MM.1S (cell line): ENCODE data around the gene NBPF9.
"Not testable (repeated sequence)": the region's sequence is repeated elsewhere in the genome, so short reads cannot be mapped to it uniquely, and the experiment has no call there.

Experiments used
- EZH2 ChIP-seq: fragments of 300-600 bp; sonication (generic); optimal IDR thresholded peaks from 2 replicates; pipeline ENCODE3; 2017; ENCODE audit warnings: low read depth, mild to moderate bottlenecking, antibody characterized with exemption, low read length, mixed read lengths
- TF ChIP-seq, protein P1 (sequence below): fragments of 300-600 bp; sonication (generic); IDR thresholded peaks from 2 replicates; pipeline ENCODE4 v1.5.1; 2016; ENCODE audit warnings: antibody characterized with exemption, low read length, mixed read lengths

DNA sequence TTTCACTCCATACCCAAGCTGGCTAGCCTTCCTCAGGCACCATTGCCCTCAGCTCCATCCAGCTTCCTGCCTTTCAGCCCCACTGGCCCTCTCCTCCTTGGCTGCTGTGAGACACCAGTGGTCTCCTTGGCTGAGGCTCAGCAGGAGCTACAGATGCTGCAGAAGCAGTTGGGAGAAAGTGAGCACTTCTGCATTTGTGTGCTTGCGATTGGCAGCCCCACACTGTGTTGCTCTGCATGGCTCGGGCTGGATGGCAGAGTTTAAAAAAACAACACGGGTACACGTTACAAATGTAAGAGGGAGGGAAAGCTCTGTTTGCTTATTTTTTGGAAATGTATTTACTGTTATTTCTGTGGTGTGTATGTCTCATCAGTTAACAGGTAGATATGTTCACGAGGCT lies 90.8 kb downstream of the NBPF9 start:
- not testable (repeated sequence) for TF ChIP-seq EZH2
- TF ChIP-seq, protein P1, sequence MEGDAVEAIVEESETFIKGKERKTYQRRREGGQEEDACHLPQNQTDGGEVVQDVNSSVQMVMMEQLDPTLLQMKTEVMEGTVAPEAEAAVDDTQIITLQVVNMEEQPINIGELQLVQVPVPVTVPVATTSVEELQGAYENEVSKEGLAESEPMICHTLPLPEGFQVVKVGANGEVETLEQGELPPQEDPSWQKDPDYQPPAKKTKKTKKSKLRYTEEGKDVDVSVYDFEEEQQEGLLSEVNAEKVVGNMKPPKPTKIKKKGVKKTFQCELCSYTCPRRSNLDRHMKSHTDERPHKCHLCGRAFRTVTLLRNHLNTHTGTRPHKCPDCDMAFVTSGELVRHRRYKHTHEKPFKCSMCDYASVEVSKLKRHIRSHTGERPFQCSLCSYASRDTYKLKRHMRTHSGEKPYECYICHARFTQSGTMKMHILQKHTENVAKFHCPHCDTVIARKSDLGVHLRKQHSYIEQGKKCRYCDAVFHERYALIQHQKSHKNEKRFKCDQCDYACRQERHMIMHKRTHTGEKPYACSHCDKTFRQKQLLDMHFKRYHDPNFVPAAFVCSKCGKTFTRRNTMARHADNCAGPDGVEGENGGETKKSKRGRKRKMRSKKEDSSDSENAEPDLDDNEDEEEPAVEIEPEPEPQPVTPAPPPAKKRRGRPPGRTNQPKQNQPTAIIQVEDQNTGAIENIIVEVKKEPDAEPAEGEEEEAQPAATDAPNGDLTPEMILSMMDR: not testable (repeated sequence)
